Retinal pigment epithelial cell (primary cell): ENCODE measurements around the gene BARX1.

Experiments
- DNase-seq: peaks from one replicate; pipeline ENCODE4 v3.0.0-alpha.2; 2010; ENCODE audit warnings: low read depth
- H3K4me3 ChIP-seq: 2 replicates; pipeline ENCODE4 v1.5.1; 2011; ENCODE audit warnings: mild to moderate bottlenecking, low read length, control low read depth, moderate library complexity
- TF ChIP-seq, protein P1 (sequence below): conservative IDR thresholded peaks from 2 replicates; pipeline ENCODE4 v1.5.1; 2011; ENCODE audit warnings: low read depth, low read length, control low read depth, inconsistent platforms

Gene BARX1

GRCh38 chr9:93902780-93903655 is 52.1 kb downstream of the BARX1 start:
- TF ChIP-seq, protein P1, sequence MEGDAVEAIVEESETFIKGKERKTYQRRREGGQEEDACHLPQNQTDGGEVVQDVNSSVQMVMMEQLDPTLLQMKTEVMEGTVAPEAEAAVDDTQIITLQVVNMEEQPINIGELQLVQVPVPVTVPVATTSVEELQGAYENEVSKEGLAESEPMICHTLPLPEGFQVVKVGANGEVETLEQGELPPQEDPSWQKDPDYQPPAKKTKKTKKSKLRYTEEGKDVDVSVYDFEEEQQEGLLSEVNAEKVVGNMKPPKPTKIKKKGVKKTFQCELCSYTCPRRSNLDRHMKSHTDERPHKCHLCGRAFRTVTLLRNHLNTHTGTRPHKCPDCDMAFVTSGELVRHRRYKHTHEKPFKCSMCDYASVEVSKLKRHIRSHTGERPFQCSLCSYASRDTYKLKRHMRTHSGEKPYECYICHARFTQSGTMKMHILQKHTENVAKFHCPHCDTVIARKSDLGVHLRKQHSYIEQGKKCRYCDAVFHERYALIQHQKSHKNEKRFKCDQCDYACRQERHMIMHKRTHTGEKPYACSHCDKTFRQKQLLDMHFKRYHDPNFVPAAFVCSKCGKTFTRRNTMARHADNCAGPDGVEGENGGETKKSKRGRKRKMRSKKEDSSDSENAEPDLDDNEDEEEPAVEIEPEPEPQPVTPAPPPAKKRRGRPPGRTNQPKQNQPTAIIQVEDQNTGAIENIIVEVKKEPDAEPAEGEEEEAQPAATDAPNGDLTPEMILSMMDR: no peak

DNA sequence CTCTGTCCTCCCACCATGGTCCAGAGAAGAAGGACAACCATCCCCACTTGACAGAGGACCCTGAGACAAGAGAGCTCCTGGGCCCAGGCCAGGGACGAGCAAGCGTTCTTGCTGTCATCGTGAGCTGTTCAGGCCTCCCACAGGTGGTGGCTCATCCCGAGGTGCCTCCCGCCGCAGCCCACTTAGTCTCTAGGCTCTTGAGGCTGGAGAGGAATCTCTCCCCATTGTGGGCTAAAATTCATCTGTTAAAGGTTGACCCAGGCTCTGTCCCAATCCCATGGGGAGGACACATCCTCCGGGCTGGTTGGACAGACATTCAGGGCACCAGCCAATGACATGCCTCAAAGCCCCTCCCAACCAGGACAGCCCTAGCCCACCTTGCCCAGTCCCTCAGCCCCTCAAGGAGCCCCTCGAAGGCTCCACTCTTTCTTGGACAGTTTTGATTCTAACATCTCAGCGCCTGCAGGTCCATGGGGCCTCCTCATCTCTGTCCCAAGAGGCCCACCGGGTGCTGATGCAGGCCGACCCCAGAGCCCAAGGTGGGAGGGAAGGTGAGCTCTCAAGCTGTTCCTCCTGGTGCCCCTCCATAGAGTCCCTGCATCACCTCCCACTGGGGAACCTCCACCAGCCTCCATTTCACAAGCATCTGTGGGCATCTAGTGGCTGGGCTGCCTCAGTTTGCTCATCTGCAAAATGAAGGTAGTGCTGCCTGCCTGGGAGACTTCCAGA is 52.9 kb downstream of the BARX1 start:
- H3K4me3 ChIP-seq: no peak overlapping the region
- TF ChIP-seq, protein P1: no peak
- DNase-seq: no peak

More at GRCh38 chr9:93902780-93903655, 52.1 kb downstream of the BARX1 start:
- DNase-seq: no peak
- no peak overlapping the region for H3K4me3 ChIP-seq
